GM18517 (cell line): ENCODE data around the gene ITFG1.
"Not testable (repeated sequence)": the region's sequence is repeated elsewhere in the genome, so short reads cannot be mapped to it uniquely, and the experiment has no call there.

Source experiments
- ATAC-seq: cut with Tn5 transposase; IDR thresholded peaks from one replicate; pipeline ENCODE4 v1.9.1; 2021; ENCODE audit warnings: mild to moderate bottlenecking, moderate library complexity; ENCODE audit not compliant: unreplicated experiment

Gene ITFG1

GRCh38 chr16:47250983-47251382 lies 209.9 kb downstream of the ITFG1 start:
- ATAC-seq, result no peak

- no peak for ATAC-seq
These were observed 213.2 kb downstream of the ITFG1 start for GRCh38 chr16:47247690-47248089.

- ATAC-seq, result no peak
These were observed 216.7 kb downstream of the ITFG1 start for GRCh38 chr16:47244206-47244605.

- ATAC-seq, result no peak
These were observed 219.8 kb downstream of the ITFG1 start for GRCh38 chr16:47241061-47241460.

- no peak for ATAC-seq
These were observed 224.1 kb downstream of the ITFG1 start for GRCh38 chr16:47236716-47237115.

GRCh38 chr16:47230296-47230695 lies 230.6 kb downstream of the ITFG1 start:
- ATAC-seq, result no peak

- no peak for ATAC-seq
These were observed 231.5 kb downstream of the ITFG1 start for GRCh38 chr16:47229053-47230050.

- no peak for ATAC-seq
These were observed 232.6 kb downstream of the ITFG1 start for GRCh38 chr16:47228241-47228640.

- no peak for ATAC-seq
These were observed 247.0 kb downstream of the ITFG1 start for GRCh38 chr16:47213761-47214440.

- no peak for ATAC-seq
These were observed 249.6 kb downstream of the ITFG1 start for GRCh38 chr16:47211218-47211617.

GRCh38 chr16:47204736-47205504 lies 255.9 kb downstream of the ITFG1 start:
- ATAC-seq, result no peak

- not testable (repeated sequence) for ATAC-seq
These were observed 257.4 kb downstream of the ITFG1 start for GRCh38 chr16:47203433-47203832.

- ATAC-seq, result no peak
These were observed 262.7 kb downstream of the ITFG1 start for GRCh38 chr16:47198180-47198575.

- no peak for ATAC-seq
These were observed 263.2 kb downstream of the ITFG1 start for GRCh38 chr16:47197536-47198179.

- ATAC-seq, result no peak
These were observed 264.4 kb downstream of the ITFG1 start for GRCh38 chr16:47196457-47196856.

GRCh38 chr16:47182318-47182717 lies 278.5 kb downstream of the ITFG1 start:
- no peak for ATAC-seq

GRCh38 chr16:47181066-47181465 lies 279.8 kb downstream of the ITFG1 start:
- not testable (repeated sequence) for ATAC-seq

GRCh38 chr16:47180073-47180472 lies 280.8 kb downstream of the ITFG1 start:
- no peak for ATAC-seq

GRCh38 chr16:47175152-47175551 lies 285.7 kb downstream of the ITFG1 start:
- ATAC-seq, result no peak

- no peak for ATAC-seq
These were observed 298.0 kb downstream of the ITFG1 start for GRCh38 chr16:47162670-47163420.
